Measurements from ENCODE around the gene PRPF40A.

GRCh38 chr2:152623775-152624174 lies 93.5 kb downstream of the PRPF40A start:
- TF ChIP-seq POLR2AphosphoS2 (IDR thresholded peaks at IDR 0.05; ENCODE audit: low read depth, low read length) (no peak), SRF (IDR thresholded peaks at IDR 0.05; ENCODE audit: low read depth in 2 of 2, low read length in 2 of 2) (no peak), CTCF (IDR thresholded peaks at IDR 0.05 in 2 of 3, conservative IDR thresholded peaks at IDR 0.05 in 1 of 3; ENCODE audit: control insufficient read depth in 2 of 3, extremely low read depth in 1 of 3, insufficient read depth in 1 of 3, low read depth in 3 of 3, low read length in 3 of 3) (no peak), NR2C2 (IDR thresholded peaks at IDR 0.05; ENCODE audit: borderline replicate concordance, control insufficient read depth, insufficient read length, low read depth) (no peak)

All from GM12878 (cell line).